IMR-90 (cell line): ENCODE measurements around the gene SNIP1. TPM values are rescaled to one million over a fixed set of nuclear protein-coding genes. Genes with fewer than 3 reads are reported as not detected.

ENCODE experiments used
- ATAC-seq: fragments of 200-7000 bp; cut with Tn5 transposase; 2 replicates; pipeline ENCODE4 v1.9.1; 2020; ENCODE audit warnings: low read depth, mild to moderate bottlenecking, moderate library complexity
- BruUV-seq: library from RNA; stranded (reverse); fragments of 400-500 nt; replicated peaks from 2 replicates; lab custom pipeline; 2021; lab: Mats Ljungman, UMichigan
- CTCF ChIA-PET: fragments of 300-600 bp; formaldehyde crosslinking; extraction: SDS; loops from one replicate; lab custom pipeline; 2021; ENCODE audit warnings: antibody characterized with exemption; lab: Yijun Ruan, JAX
- POLR2A ChIA-PET: fragments of 300-600 bp; sonication (Branson Sonifier 250); formaldehyde crosslinking; loops from one replicate; lab custom pipeline; 2022; ENCODE audit warnings: antibody characterized with exemption; ENCODE audit not compliant: unreplicated experiment; lab: Charles Lee
- DNase-seq: peaks from one replicate; pipeline ENCODE4 v3.0.0; 2013
- H2AFZ ChIP-seq: replicated peaks from 2 replicates; pipeline ENCODE3; 2013; ENCODE audit warnings: low read length, mild to moderate bottlenecking; ENCODE audit not compliant: poor library complexity
- H2AK5ac ChIP-seq: 2 replicates; pipeline ENCODE4 v1.6.1; 2013; ENCODE audit warnings: low read depth, low read length, inconsistent platforms
- H2AK9ac ChIP-seq: replicated peaks from 2 replicates; pipeline ENCODE3; 2013; ENCODE audit warnings: mild to moderate bottlenecking, low read depth, low read length, moderate library complexity; ENCODE audit not compliant: poor library complexity
- H2BK120ac ChIP-seq: 2 replicates; pipeline ENCODE4 v1.6.1; 2013; ENCODE audit warnings: low read depth, low read length, inconsistent platforms
- H2BK15ac ChIP-seq: 3 replicates; pipeline ENCODE4 v1.6.1; 2013; ENCODE audit warnings: low read depth, low read length, inconsistent platforms
- H2BK20ac ChIP-seq: 2 replicates; pipeline ENCODE4 v1.6.1; 2013; ENCODE audit warnings: low read depth, mild to moderate bottlenecking, inconsistent platforms, low read length, moderate library complexity
- H2BK5ac ChIP-seq: 2 replicates; pipeline ENCODE4 v1.6.1; 2013; ENCODE audit warnings: mild to moderate bottlenecking, low read depth, low read length, inconsistent platforms; ENCODE audit not compliant: poor library complexity, severe bottlenecking
- H3K14ac ChIP-seq: replicated peaks from 2 replicates; pipeline ENCODE4 v1.6.1; 2013; ENCODE audit warnings: low read depth, low read length, inconsistent platforms
- H3K18ac ChIP-seq: 2 replicates; pipeline ENCODE4 v1.6.1; 2013; ENCODE audit warnings: low read depth, low read length, control low read depth
- H3K23ac ChIP-seq: 2 replicates; pipeline ENCODE4 v1.6.1; 2013; ENCODE audit warnings: low read depth, low read length, inconsistent platforms
- H3K27ac ChIP-seq: 2 replicates; pipeline ENCODE4 v1.5.1; 2013; ENCODE audit warnings: mild to moderate bottlenecking, control low read depth, low read length; ENCODE audit not compliant: insufficient read depth
- H3K27me3 ChIP-seq: 2 replicates; pipeline ENCODE4 v1.6.1; 2013; ENCODE audit warnings: low read length; ENCODE audit not compliant: control insufficient read depth, insufficient read depth
- H3K36me3 ChIP-seq: 2 replicates; pipeline ENCODE4 v1.6.1; 2013; ENCODE audit warnings: low read length, mixed read lengths; ENCODE audit not compliant: control insufficient read depth, insufficient read depth
- H3K4ac ChIP-seq: 2 replicates; pipeline ENCODE4 v1.6.1; 2013; ENCODE audit warnings: low read depth, low read length, inconsistent platforms
- H3K4me1 ChIP-seq: 2 replicates; pipeline ENCODE4 v1.6.1; 2013; ENCODE audit warnings: low read length, mixed read lengths; ENCODE audit not compliant: control insufficient read depth, insufficient read depth
- H3K4me2 ChIP-seq: 2 replicates; pipeline ENCODE4 v1.6.1; 2013; ENCODE audit warnings: low read depth, mild to moderate bottlenecking, control low read depth, low read length, moderate library complexity
- H3K4me3 ChIP-seq: 2 replicates; pipeline ENCODE4 v1.5.1; 2013; ENCODE audit warnings: low read depth, mild to moderate bottlenecking, control low read depth, low read length, moderate library complexity; ENCODE audit not compliant: insufficient read depth
- H3K56ac ChIP-seq: 2 replicates; pipeline ENCODE4 v1.6.1; 2013; ENCODE audit warnings: low read length, inconsistent platforms; ENCODE audit not compliant: insufficient read depth; ENCODE audit errors: extremely low read depth
- H3K79me1 ChIP-seq, 2 experiments: 2 replicates each; pipeline ENCODE4 v1.6.1; 2013; ENCODE audit warnings: low read length in 2 of 2, inconsistent platforms in 1 of 2, low read depth in 1 of 2
- H3K9ac ChIP-seq: 2 replicates; pipeline ENCODE4 v1.6.1; 2013; ENCODE audit warnings: low read depth, low read length, control low read depth
- H3K9me1 ChIP-seq: 2 replicates; pipeline ENCODE4 v1.6.1; 2013; ENCODE audit warnings: low read length, inconsistent platforms; ENCODE audit not compliant: insufficient read depth
- H3K9me3 ChIP-seq: 2 replicates; pipeline ENCODE4 v1.6.1; 2013; ENCODE audit warnings: low read length; ENCODE audit not compliant: control insufficient read depth, insufficient read depth
- H4K20me1 ChIP-seq: 2 replicates; pipeline ENCODE4 v1.6.1; 2013; ENCODE audit warnings: low read length, inconsistent platforms; ENCODE audit not compliant: insufficient read depth
- H4K5ac ChIP-seq: 2 replicates; pipeline ENCODE4 v1.6.1; 2013; ENCODE audit warnings: mild to moderate bottlenecking, low read depth, low read length, control low read depth
- H4K8ac ChIP-seq, 2 experiments: 2 replicates each; pipeline ENCODE4 v1.6.1; 2013; ENCODE audit warnings: low read depth in 2 of 2, low read length in 2 of 2, control low read depth in 1 of 2, inconsistent platforms in 1 of 2
- H4K91ac ChIP-seq: 2 replicates; pipeline ENCODE4 v1.6.1; 2013; ENCODE audit warnings: low read depth, low read length, inconsistent platforms; ENCODE audit not compliant: insufficient read depth
- BHLHE40 ChIP-seq: fragments of 150-350 bp; IDR thresholded peaks from 2 replicates; pipeline ENCODE4 v1.6.1; 2016; ENCODE audit warnings: mild to moderate bottlenecking, low read depth, low read length
- CEBPB ChIP-seq: IDR thresholded peaks from 2 replicates; pipeline ENCODE4 v1.6.1; 2012; ENCODE audit warnings: low read depth, low read length, improper control_type of control experiment
- CHD1 ChIP-seq: IDR thresholded peaks from 2 replicates; pipeline ENCODE4 v1.6.1; 2012; ENCODE audit warnings: low read depth, low read length, improper control_type of control experiment
- FOS ChIP-seq: fragments of 150-350 bp; IDR thresholded peaks from 2 replicates; pipeline ENCODE4 v1.6.1; 2016; ENCODE audit warnings: low read depth, low read length
- MAZ ChIP-seq: IDR thresholded peaks from 2 replicates; pipeline ENCODE4 v1.6.1; 2012; ENCODE audit warnings: low read depth, mild to moderate bottlenecking, low read length, improper control_type of control experiment, moderate library complexity, borderline replicate concordance
- NFE2L2 ChIP-seq: fragments of 150-350 bp; IDR thresholded peaks from 2 replicates; pipeline ENCODE4 v1.6.1; 2016; ENCODE audit warnings: low read depth, mild to moderate bottlenecking, low read length
- POLR2A ChIP-seq: IDR thresholded peaks from 2 replicates; pipeline ENCODE4 v1.6.1; 2012; ENCODE audit warnings: mild to moderate bottlenecking, low read depth, low read length
- RAD21 ChIP-seq: IDR thresholded peaks from 2 replicates; pipeline ENCODE4 v1.6.1; 2012; ENCODE audit warnings: low read length, improper control_type of control experiment
- RCOR1 ChIP-seq: IDR thresholded peaks from 2 replicates; pipeline ENCODE4 v1.6.1; 2012; ENCODE audit warnings: mild to moderate bottlenecking, low read length, improper control_type of control experiment; ENCODE audit not compliant: insufficient replicate concordance
- RFX5 ChIP-seq: IDR thresholded peaks from 2 replicates; pipeline ENCODE4 v1.8.0; 2012; ENCODE audit warnings: low read depth, mild to moderate bottlenecking, low read length, moderate library complexity
- SMC3 ChIP-seq: fragments of 150-350 bp; IDR thresholded peaks from 2 replicates; pipeline ENCODE4 v1.6.1; 2016; ENCODE audit warnings: low read depth, mild to moderate bottlenecking, antibody characterized with exemption, low read length, moderate library complexity
- WGBS, 2 experiments: methylation state at CpG; one replicate each; pipeline versions ENCODE4 v1.1.5 to v1.1.7; 2013; ENCODE audit warnings: missing lambda C conversion rate in 2 of 2; ENCODE audit not compliant: insufficient read length in 1 of 2; ENCODE audit errors: extremely low coverage in 2 of 2; 5-methylcytosine and 5-hydroxymethylcytosine counted together
- dilution Hi-C: fragments of 300-500 bp; cut with HindIII; formaldehyde crosslinking; loops from one replicate; pipeline ENCODE4 v1.14.3; 2018; ENCODE audit warnings: low sequenced_read_pairs; ENCODE audit not compliant: unreplicated experiment
- in situ Hi-C: fragments of 300-500 bp; cut with MboI; formaldehyde crosslinking; loops from 3 replicates; pipeline ENCODE4 v1.14.3; 2019; ENCODE audit warnings: low sequenced_read_pairs, inconsistent platforms, mixed read lengths
- intact Hi-C: fragments of 100-400 bp; cut with micrococcal nuclease; formaldehyde crosslinking; loops from 2 replicates; pipeline ENCODE4 v1.10.0; 2022
- polyA plus RNA-seq, 3 experiments: library from polyadenylated mRNA; depleted of rRNA; stranded (reverse); fragments of >200 nt; gene quantifications; 2 replicates each; pipeline ENCODE4 v1.2.3, GENCODE V29; 2012; ENCODE audit warnings: low replicate concordance in 1 of 3
- total RNA-seq: library from RNA; depleted of rRNA; stranded (reverse); fragments of >200 nt; gene quantifications from 2 replicates; pipeline ENCODE4 v1.2.3, GENCODE V29; 2012
- TF ChIP-seq, protein P1 (sequence below): fragments of 150-350 bp; IDR thresholded peaks from 2 replicates; pipeline ENCODE4 v1.6.1; 2016; ENCODE audit warnings: low read depth, mild to moderate bottlenecking, low read length, moderate library complexity, borderline replicate concordance
- TF ChIP-seq, protein P2 (sequence below): conservative IDR thresholded peaks from 2 replicates; pipeline ENCODE4 v1.5.1; 2012; ENCODE audit warnings: mild to moderate bottlenecking, low read depth, low read length, improper control_type of control experiment
- TF ChIP-seq, protein P3 (sequence below): fragments of 150-350 bp; IDR thresholded peaks from 2 replicates; pipeline ENCODE4 v1.6.1; 2017; ENCODE audit warnings: mild to moderate bottlenecking, antibody characterized with exemption, low read length, low read depth

Gene SNIP1
- total and polyA plus RNA-seq, 2 of the 4 experiments (the other 2 are of a cell fraction): 6.8 to 11.3 TPM

DNA sequence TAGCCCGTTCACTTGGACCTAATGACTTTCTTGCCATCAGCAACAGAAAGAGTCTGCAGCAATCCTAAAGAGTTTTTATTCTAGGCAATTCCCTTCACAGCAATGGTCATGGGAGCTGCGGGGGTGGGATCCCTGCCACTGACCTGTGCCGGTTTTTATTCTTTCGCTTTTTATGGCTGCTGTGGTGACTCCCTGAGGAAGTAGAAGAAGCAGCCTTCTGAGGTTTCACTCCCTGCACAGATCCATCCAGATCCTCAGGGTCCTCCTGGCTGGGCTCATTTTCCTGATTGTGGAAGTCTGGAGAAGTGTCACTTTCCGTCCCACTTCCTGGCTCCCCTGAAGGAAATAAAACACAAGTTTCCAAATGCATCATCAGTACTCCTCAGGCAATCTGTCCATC lies 52.4 kb downstream of the SNIP1 start:
- no peak for TF ChIP-seq CEBPB
- TF ChIP-seq, protein P1, sequence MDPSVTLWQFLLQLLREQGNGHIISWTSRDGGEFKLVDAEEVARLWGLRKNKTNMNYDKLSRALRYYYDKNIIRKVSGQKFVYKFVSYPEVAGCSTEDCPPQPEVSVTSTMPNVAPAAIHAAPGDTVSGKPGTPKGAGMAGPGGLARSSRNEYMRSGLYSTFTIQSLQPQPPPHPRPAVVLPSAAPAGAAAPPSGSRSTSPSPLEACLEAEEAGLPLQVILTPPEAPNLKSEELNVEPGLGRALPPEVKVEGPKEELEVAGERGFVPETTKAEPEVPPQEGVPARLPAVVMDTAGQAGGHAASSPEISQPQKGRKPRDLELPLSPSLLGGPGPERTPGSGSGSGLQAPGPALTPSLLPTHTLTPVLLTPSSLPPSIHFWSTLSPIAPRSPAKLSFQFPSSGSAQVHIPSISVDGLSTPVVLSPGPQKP: no peak
- no peak for TF ChIP-seq NFE2L2
- TF ChIP-seq, protein P2, sequence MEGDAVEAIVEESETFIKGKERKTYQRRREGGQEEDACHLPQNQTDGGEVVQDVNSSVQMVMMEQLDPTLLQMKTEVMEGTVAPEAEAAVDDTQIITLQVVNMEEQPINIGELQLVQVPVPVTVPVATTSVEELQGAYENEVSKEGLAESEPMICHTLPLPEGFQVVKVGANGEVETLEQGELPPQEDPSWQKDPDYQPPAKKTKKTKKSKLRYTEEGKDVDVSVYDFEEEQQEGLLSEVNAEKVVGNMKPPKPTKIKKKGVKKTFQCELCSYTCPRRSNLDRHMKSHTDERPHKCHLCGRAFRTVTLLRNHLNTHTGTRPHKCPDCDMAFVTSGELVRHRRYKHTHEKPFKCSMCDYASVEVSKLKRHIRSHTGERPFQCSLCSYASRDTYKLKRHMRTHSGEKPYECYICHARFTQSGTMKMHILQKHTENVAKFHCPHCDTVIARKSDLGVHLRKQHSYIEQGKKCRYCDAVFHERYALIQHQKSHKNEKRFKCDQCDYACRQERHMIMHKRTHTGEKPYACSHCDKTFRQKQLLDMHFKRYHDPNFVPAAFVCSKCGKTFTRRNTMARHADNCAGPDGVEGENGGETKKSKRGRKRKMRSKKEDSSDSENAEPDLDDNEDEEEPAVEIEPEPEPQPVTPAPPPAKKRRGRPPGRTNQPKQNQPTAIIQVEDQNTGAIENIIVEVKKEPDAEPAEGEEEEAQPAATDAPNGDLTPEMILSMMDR: no peak
- TF ChIP-seq POLR2A: no peak
- TF ChIP-seq BHLHE40: no peak
- no peak for TF ChIP-seq CHD1
- TF ChIP-seq RAD21: no peak
- TF ChIP-seq MAZ: no peak
- TF ChIP-seq FOS: no peak
- TF ChIP-seq SMC3: no peak
- TF ChIP-seq, protein P3, sequence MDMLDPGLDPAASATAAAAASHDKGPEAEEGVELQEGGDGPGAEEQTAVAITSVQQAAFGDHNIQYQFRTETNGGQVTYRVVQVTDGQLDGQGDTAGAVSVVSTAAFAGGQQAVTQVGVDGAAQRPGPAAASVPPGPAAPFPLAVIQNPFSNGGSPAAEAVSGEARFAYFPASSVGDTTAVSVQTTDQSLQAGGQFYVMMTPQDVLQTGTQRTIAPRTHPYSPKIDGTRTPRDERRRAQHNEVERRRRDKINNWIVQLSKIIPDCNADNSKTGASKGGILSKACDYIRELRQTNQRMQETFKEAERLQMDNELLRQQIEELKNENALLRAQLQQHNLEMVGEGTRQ: no peak
- TF ChIP-seq RFX5: no peak
- TF ChIP-seq RCOR1: no peak
- no TSS peak for BruUV-seq
- H2AK9ac ChIP-seq: no peak overlapping the region
- no peak overlapping the region for H2BK120ac ChIP-seq
- no peak overlapping the region for H3K4ac ChIP-seq
- no peak overlapping the region for H2BK5ac ChIP-seq
- H3K18ac ChIP-seq: no peak overlapping the region
- no peaks in the 10 kb centered on the region for H3K9me3 ChIP-seq
- ChIA-PET CTCF (no interaction called here), POLR2A (no interaction called here)
- H3K14ac ChIP-seq: no peak overlapping the region
- no peak overlapping the region for H3K23ac ChIP-seq
- H2AFZ ChIP-seq: no peak overlapping the region
- no peak overlapping the region for H3K27ac ChIP-seq
- H2AK5ac ChIP-seq: no peak overlapping the region
- no peaks in the 10 kb centered on the region; the same call in 1 of the 2 replicates for H3K9me1 ChIP-seq
- WGBS, 2 experiments: no CpG with 5 or more reads among the region's 5 CpGs
- H3K4me3 ChIP-seq: no peak overlapping the region
- H3K56ac ChIP-seq: no peak overlapping the region
- H2BK20ac ChIP-seq: no peak overlapping the region
- H4K20me1 ChIP-seq: 0 out of 2 replicates have a peak, but pooled peaks cover 4% of the 10 kb centered on the region
- no peaks in the 10 kb centered on the region for H3K4me1 ChIP-seq
- H3K27me3 ChIP-seq: no peaks in the 10 kb centered on the region
- no peak for DNase-seq
- H3K36me3 ChIP-seq: peaks cover 35% of the 10 kb centered on the region
- ATAC-seq: no peak
- H4K8ac ChIP-seq: no peak overlapping the region
- intact Hi-C loops: no loop called here
- H4K91ac ChIP-seq: no peak overlapping the region
- H4K5ac ChIP-seq: no peak overlapping the region
- no peak overlapping the region for H2BK15ac ChIP-seq
- dilution Hi-C loops: no loop called here
- in situ Hi-C loops: no loop called here
- H3K79me1 ChIP-seq: peaks cover 19 to 38% of the 10 kb centered on the region in 2 experiments
- no peak overlapping the region for H3K9ac ChIP-seq
- no peak overlapping the region for H3K4me2 ChIP-seq
